ENCODE results near the gene CYP3A4.

DNA sequence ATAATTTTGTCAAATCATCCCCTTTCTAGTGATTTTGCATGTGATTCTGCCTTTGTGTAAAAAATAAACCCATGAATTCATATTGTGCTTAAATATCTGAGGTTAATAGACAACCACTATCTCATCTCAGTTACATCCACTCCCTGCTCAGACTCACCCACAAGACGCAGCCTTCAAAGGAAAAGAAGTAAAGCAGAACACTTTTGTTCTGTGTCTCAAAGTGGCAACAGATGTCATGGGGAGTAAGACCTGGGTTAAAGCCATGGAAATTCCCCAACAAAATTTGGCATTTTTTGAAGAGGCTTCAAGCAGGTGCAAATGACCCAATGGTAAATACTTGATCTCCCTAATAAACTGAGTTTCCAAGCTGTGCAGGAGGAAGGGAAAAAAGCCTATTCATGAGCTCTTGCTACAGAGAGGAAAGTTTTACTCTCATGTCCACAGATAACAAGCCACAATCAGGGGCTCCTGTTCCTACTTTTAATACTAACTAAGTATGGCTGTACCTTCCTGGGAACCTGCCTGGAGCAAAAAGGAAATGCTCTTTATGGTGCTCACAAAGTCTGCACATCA lies 53.7 kb downstream of the CYP3A4 start:
- TF ChIP-seq, protein P1, sequence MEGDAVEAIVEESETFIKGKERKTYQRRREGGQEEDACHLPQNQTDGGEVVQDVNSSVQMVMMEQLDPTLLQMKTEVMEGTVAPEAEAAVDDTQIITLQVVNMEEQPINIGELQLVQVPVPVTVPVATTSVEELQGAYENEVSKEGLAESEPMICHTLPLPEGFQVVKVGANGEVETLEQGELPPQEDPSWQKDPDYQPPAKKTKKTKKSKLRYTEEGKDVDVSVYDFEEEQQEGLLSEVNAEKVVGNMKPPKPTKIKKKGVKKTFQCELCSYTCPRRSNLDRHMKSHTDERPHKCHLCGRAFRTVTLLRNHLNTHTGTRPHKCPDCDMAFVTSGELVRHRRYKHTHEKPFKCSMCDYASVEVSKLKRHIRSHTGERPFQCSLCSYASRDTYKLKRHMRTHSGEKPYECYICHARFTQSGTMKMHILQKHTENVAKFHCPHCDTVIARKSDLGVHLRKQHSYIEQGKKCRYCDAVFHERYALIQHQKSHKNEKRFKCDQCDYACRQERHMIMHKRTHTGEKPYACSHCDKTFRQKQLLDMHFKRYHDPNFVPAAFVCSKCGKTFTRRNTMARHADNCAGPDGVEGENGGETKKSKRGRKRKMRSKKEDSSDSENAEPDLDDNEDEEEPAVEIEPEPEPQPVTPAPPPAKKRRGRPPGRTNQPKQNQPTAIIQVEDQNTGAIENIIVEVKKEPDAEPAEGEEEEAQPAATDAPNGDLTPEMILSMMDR (conservative IDR thresholded peaks at IDR 0.05), result no peak
- no peak for TF ChIP-seq ZFX (IDR thresholded peaks at IDR 0.05)
